Measurements from ENCODE around the gene MLF2.

The MLF2 gene

DNA sequence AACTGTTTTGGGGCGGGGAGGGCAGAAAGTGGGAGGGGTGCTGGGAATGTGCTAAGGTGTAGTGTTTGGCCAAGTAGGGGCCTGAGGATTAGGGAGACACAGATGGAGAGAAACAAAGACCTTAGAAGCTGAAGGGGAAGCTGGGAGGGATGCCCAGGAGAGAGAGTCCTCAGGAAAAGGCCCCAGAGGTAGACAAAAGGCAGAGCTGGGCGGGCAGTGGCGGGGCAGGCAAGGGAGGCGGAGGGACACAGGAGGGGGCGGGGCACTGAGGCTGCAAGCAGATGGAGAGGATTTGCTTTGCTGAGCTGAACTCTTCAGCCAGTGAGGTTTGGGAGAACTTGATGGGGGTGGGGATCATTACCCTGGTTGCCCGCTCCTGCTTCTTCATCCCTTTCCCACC lies 16.0 kb upstream of the MLF2 start:
- peak overlapping the region; percentile 91 for H3K27ac ChIP-seq
- H3K4me2 ChIP-seq (ENCODE audit: low read length): peak overlapping the region; percentile 69
- H3K9me3 ChIP-seq (ENCODE audit: control insufficient read depth, low read length): no peaks in the 10 kb centered on the region
- H2AFZ ChIP-seq: no peak overlapping the region
- H3K9ac ChIP-seq: no peak overlapping the region
- H3K27me3 ChIP-seq (ENCODE audit: control insufficient read depth, insufficient read depth, low read length): no peaks in the 10 kb centered on the region
- TF ChIP-seq, protein P1, sequence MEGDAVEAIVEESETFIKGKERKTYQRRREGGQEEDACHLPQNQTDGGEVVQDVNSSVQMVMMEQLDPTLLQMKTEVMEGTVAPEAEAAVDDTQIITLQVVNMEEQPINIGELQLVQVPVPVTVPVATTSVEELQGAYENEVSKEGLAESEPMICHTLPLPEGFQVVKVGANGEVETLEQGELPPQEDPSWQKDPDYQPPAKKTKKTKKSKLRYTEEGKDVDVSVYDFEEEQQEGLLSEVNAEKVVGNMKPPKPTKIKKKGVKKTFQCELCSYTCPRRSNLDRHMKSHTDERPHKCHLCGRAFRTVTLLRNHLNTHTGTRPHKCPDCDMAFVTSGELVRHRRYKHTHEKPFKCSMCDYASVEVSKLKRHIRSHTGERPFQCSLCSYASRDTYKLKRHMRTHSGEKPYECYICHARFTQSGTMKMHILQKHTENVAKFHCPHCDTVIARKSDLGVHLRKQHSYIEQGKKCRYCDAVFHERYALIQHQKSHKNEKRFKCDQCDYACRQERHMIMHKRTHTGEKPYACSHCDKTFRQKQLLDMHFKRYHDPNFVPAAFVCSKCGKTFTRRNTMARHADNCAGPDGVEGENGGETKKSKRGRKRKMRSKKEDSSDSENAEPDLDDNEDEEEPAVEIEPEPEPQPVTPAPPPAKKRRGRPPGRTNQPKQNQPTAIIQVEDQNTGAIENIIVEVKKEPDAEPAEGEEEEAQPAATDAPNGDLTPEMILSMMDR (IDR thresholded peaks at IDR 0.05): no peak
- no peaks in the 10 kb centered on the region for H3K36me3 ChIP-seq (ENCODE audit: control insufficient read depth, insufficient read depth, low read length)
- peak overlapping the region; percentile 71 for H3K4me3 ChIP-seq (ENCODE audit: low read depth, low read length)
- peaks cover 37% of the 10 kb centered on the region for H3K4me1 ChIP-seq
- H3K79me2 ChIP-seq: peaks cover 5% of the 10 kb centered on the region

DNA sequence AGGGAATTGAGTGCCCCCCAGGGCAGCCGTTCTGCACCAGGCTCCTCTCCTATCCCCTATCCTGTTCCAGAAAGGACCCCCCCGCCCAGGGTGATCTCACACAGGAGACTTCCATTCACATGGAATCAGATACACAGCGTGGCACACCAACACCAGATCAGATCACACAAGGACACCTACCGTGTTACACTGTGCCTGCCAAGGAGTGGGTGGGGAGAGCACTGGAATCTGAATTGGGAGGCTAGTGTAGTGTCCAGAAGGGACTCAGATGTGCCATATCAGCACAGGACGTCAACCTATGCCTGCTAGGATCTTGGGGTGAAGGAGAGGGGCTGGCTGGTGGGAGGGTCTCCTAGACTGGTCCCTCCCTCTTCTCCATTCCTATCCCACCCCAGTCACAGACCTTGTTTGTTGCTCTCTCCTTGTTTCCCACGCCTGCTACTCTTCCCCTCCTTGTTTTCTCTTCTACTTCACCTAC lies 15.5 kb upstream of the MLF2 start:
- TF ChIP-seq, protein P1 (IDR thresholded peaks at IDR 0.05): no peak
- Histone ChIP-seq H3K27me3 (ENCODE audit: control insufficient read depth, insufficient read depth, low read length) (no peaks in the 10 kb centered on the region), H3K79me2 (peaks cover 5% of the 10 kb centered on the region), H3K9ac (no peak overlapping the region), H3K4me2 (ENCODE audit: low read length) (peak overlapping the region; percentile 69), H3K4me1 (peaks cover 42% of the 10 kb centered on the region), H3K27ac (peak overlapping the region; percentile 91), H3K36me3 (ENCODE audit: control insufficient read depth, insufficient read depth, low read length) (no peaks in the 10 kb centered on the region), H3K9me3 (ENCODE audit: control insufficient read depth, low read length) (no peaks in the 10 kb centered on the region), H3K4me3 (ENCODE audit: low read depth, low read length) (peak overlapping the region; percentile 71), H2AFZ (no peak overlapping the region)

DNA sequence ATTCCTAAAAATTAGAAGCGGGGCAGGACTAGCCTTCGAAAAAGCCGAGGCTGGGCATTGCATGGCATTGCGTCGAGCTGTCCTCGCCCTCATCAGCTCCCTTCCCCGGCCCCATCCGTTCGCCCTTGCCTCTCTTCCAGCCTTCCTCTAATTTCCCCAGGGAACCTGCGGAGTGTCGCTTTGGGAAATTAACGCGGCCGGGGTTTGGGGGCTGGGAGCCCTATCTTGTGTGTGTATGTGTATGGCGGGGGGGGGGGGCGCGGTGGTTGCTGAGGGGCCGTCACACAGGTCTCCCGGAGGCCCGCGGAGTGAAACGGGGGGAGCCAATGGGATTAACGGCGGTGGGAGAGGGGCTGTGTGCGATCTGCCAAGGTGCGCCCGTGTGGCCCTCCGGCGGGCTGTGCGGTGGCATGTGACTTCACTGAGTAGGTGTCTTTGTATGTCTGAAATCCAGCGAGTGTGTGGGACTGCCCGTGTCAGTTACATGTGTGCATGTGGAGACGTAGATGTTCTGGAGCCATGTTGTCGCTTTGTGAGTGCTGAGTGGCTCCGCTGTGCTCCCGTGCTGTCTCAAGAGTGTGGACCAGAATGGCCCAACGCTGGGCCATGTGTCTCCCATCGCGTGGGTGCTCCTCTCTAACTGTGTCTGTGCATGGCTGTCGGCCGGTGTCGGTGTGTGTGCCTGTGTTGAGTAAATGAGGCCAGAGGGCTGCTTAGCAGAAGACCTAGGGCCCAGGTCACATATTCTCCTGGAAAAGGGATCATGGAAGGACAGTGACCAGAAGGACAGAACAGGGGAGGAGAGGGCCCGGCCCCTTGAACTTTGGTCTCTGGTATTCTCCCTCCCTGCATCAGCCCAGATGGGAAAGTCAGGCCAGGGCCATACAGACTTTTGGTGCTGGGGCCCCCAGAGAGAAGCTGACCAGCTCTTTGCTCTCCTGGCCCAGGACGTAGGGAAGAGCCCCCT lies 14.7 kb upstream of the MLF2 start:
- H2AFZ ChIP-seq: peak overlapping the region; percentile 28
- H3K79me2 ChIP-seq: peaks cover 5% of the 10 kb centered on the region
- H3K9me3 ChIP-seq (ENCODE audit: control insufficient read depth, low read length): no peaks in the 10 kb centered on the region
- H3K27ac ChIP-seq: peak overlapping the region; percentile 91
- no peaks in the 10 kb centered on the region for H3K36me3 ChIP-seq (ENCODE audit: control insufficient read depth, insufficient read depth, low read length)
- peak overlapping the region; percentile 69 for H3K4me2 ChIP-seq (ENCODE audit: low read length)
- TF ChIP-seq, protein P1 (IDR thresholded peaks at IDR 0.05): no peak
- H3K4me1 ChIP-seq: peaks cover 42% of the 10 kb centered on the region
- H3K9ac ChIP-seq: peak overlapping the region; percentile 97
- peak overlapping the region; percentile 71 for H3K4me3 ChIP-seq (ENCODE audit: low read depth, low read length)
- no peaks in the 10 kb centered on the region for H3K27me3 ChIP-seq (ENCODE audit: control insufficient read depth, insufficient read depth, low read length)

DNA sequence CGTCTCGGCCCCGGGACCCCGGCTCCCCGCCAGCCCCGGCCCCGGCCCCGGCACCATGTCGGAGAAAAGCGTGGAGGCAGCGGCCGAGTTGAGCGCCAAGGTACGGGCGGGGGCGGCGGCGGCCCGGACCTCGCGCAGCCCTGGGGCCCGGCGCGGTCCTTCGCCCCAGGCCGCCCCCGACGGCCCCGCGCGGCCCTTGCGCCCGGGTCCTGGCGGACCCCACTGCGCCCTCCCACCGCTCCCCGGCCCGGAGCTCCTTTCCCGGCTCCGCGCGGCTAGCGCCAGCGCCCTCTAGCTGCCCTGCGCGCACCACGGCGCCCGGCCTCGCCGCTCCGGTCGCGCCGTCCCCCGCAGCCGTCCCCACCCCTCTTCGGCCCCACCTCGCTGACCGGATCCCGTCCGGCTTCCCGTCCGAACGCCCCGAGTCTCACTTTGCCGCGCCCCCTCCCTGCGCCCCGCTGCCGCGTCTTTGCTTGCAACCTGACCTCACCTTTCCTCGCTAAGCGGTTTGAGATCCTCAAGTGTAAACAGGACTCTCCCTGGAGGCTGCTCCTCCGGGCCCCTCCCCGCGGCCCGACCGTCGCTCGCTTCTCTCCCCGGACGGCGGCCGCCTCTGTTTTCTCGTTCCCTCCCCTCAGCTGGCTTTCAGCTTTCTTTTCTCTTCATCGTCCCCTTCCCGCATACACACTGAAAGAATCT lies 13.9 kb upstream of the MLF2 start:
- H3K36me3 ChIP-seq (ENCODE audit: control insufficient read depth, insufficient read depth, low read length): no peaks in the 10 kb centered on the region
- peak overlapping the region; percentile 91 for H3K27ac ChIP-seq
- no peaks in the 10 kb centered on the region for H3K27me3 ChIP-seq (ENCODE audit: control insufficient read depth, insufficient read depth, low read length)
- H3K4me3 ChIP-seq (ENCODE audit: low read depth, low read length): peak overlapping the region; percentile 71
- H3K79me2 ChIP-seq: peaks cover 5% of the 10 kb centered on the region
- H3K9ac ChIP-seq: peak overlapping the region; percentile 97
- TF ChIP-seq, protein P1 (IDR thresholded peaks at IDR 0.05): peak; percentile 76
- no peaks in the 10 kb centered on the region for H3K9me3 ChIP-seq (ENCODE audit: control insufficient read depth, low read length)
- peak overlapping the region; percentile 69 for H3K4me2 ChIP-seq (ENCODE audit: low read length)
- H3K4me1 ChIP-seq: peaks cover 42% of the 10 kb centered on the region
- peak overlapping the region; percentile 28 for H2AFZ ChIP-seq
